Smooth muscle cell (in vitro differentiated cells): Measurements from ENCODE around the gene NUAK2. TPM values are rescaled to one million over a fixed set of nuclear protein-coding genes. Genes with fewer than 3 reads are reported as not detected.

ENCODE experiments used
- DNase-seq: peaks from one replicate; lab custom pipeline; 2025; ENCODE audit not compliant: unreplicated experiment; lab: John Stamatoyannopoulos, UW
- H2AFZ ChIP-seq: fragments of 200-600 bp; sonication (generic); 2 replicates; pipeline ENCODE4 v1.6.0; 2016; ENCODE audit warnings: antibody characterized with exemption, low read depth, mild to moderate bottlenecking
- H3F3A ChIP-seq: fragments of 200-600 bp; sonication (generic); 2 replicates; pipeline ENCODE4 v1.6.0; 2017; ENCODE audit warnings: antibody characterized with exemption, low read depth
- H3K27ac ChIP-seq: fragments of 200-600 bp; sonication (generic); 2 replicates; pipeline ENCODE4 v1.5.1; 2016; ENCODE audit warnings: low read depth, mild to moderate bottlenecking
- H3K27me3 ChIP-seq: fragments of 200-600 bp; sonication (generic); 2 replicates; pipeline ENCODE4 v1.6.1; 2016; ENCODE audit warnings: low read depth, mild to moderate bottlenecking
- H3K36me3 ChIP-seq: fragments of 200-600 bp; sonication (generic); 2 replicates; pipeline ENCODE4 v1.5.1; 2016; ENCODE audit warnings: low read depth
- H3K4me1 ChIP-seq: fragments of 200-600 bp; sonication (generic); 2 replicates; pipeline ENCODE4 v1.5.1; 2016; ENCODE audit warnings: low read depth
- H3K4me2 ChIP-seq: fragments of 200-600 bp; sonication (generic); 2 replicates; pipeline ENCODE4 v1.6.0; 2016; ENCODE audit warnings: mild to moderate bottlenecking
- H3K4me3 ChIP-seq: fragments of 200-600 bp; sonication (generic); 2 replicates; pipeline ENCODE4 v1.5.1; 2016; ENCODE audit warnings: mild to moderate bottlenecking
- H3K79me2 ChIP-seq: fragments of 200-600 bp; sonication (generic); 2 replicates; pipeline ENCODE4 v1.6.0; 2016; ENCODE audit warnings: low read depth, mild to moderate bottlenecking
- H3K9ac ChIP-seq: fragments of 200-600 bp; sonication (generic); 2 replicates; pipeline ENCODE4 v1.6.0; 2016; ENCODE audit warnings: low read depth
- H3K9me3 ChIP-seq: fragments of 200-600 bp; sonication (generic); replicated peaks from 2 replicates; pipeline ENCODE4 v1.5.1; 2016; ENCODE audit warnings: low read depth
- H4K20me1 ChIP-seq: fragments of 200-600 bp; sonication (generic); 2 replicates; pipeline ENCODE4 v1.6.0; 2016; ENCODE audit warnings: low read depth
- CTCF ChIP-seq: fragments of 200-600 bp; sonication (generic); IDR thresholded peaks from 2 replicates; pipeline ENCODE4 v1.5.1; 2017; ENCODE audit warnings: borderline replicate concordance, mild to moderate bottlenecking, antibody characterized with exemption; ENCODE audit not compliant: insufficient read depth, poor library complexity, severe bottlenecking
- WGBS: methylation state at CpG from one replicate; pipeline ENCODE4 v1.1.7; 2016; ENCODE audit warnings: low lambda C conversion rate; 5-methylcytosine and 5-hydroxymethylcytosine counted together
- polyA plus RNA-seq: library from polyadenylated mRNA; unstranded; fragments of >200 nt; fragmentation: Nextera tagmentation; extraction: Ambion mirVana; gene quantifications from 2 replicates; pipeline ENCODE4 v1.2.1, GENCODE V29; 2016
- total RNA-seq: library from RNA; depleted of rRNA; stranded (reverse); fragments of >200 nt; gene quantifications from 2 replicates; pipeline ENCODE4 v1.2.3, GENCODE V29; 2014

NUAK2 gene
- total and polyA plus RNA-seq, 2 experiments from 2014 or later, result 11.3 to 15.8 TPM

- Histone ChIP-seq H3F3A (no peaks in the 10 kb centered on the region), H3K4me2 (no peak overlapping the region), H4K20me1 (no peaks in the 10 kb centered on the region), H3K4me3 (no peak overlapping the region), H3K27me3 (peaks cover 27% of the 10 kb centered on the region), H3K4me1 (peaks cover 14% of the 10 kb centered on the region), H3K27ac (no peak overlapping the region), H3K9ac (no peak overlapping the region), H3K79me2 (no peaks in the 10 kb centered on the region), H3K9me3 (no peaks in the 10 kb centered on the region), H3K36me3 (no peaks in the 10 kb centered on the region), H2AFZ (no peak overlapping the region)
- no peak for TF ChIP-seq CTCF
- DNase-seq, result no peak
- 86% methylated on average over 1 of the region's 1 CpG for WGBS
Measured at GRCh38 chr1:205340676-205341075, 19.1 kb upstream of the NUAK2 start.

GRCh38 chr1:205339717-205340116, 18.2 kb upstream of the NUAK2 start:
- 97% methylated on average over 4 of the region's 4 CpGs for WGBS
- peaks cover 21% of the 10 kb centered on the region for H3K27me3 ChIP-seq

GRCh38 chr1:205339197-205339702, 17.7 kb upstream of the NUAK2 start:
- 94% methylated on average over 21 of the region's 21 CpGs for WGBS
- Histone ChIP-seq H3K4me3 (no peak overlapping the region), H3K79me2 (no peaks in the 10 kb centered on the region), H3K4me2 (no peak overlapping the region), H3K4me1 (peaks cover 11% of the 10 kb centered on the region), H3K27ac (no peak overlapping the region), H3K27me3 (peaks cover 20% of the 10 kb centered on the region), H3K36me3 (no peaks in the 10 kb centered on the region), H2AFZ (no peak overlapping the region), H3K9me3 (no peaks in the 10 kb centered on the region), H4K20me1 (no peaks in the 10 kb centered on the region), H3F3A (no peaks in the 10 kb centered on the region), H3K9ac (no peak overlapping the region)
- TF ChIP-seq CTCF, result no peak
- no peak for DNase-seq

More at GRCh38 chr1:205339717-205340116, 18.2 kb upstream of the NUAK2 start:
- no peak for DNase-seq
- Histone ChIP-seq H3K9me3 (no peaks in the 10 kb centered on the region), H3K79me2 (no peaks in the 10 kb centered on the region), H3K27ac (no peak overlapping the region), H3K36me3 (no peaks in the 10 kb centered on the region), H3K4me2 (no peak overlapping the region), H3F3A (no peaks in the 10 kb centered on the region), H3K4me3 (no peak overlapping the region), H3K9ac (no peak overlapping the region), H3K4me1 (peaks cover 14% of the 10 kb centered on the region), H4K20me1 (no peaks in the 10 kb centered on the region), H2AFZ (no peak overlapping the region)
- TF ChIP-seq CTCF, result no peak

GRCh38 chr1:205338011-205338410, 16.5 kb upstream of the NUAK2 start:
- H3K9me3 ChIP-seq, result no peaks in the 10 kb centered on the region

More at GRCh38 chr1:205338011-205338410, 16.5 kb upstream of the NUAK2 start:
- no peaks in the 10 kb centered on the region for H4K20me1 ChIP-seq
- no peaks in the 10 kb centered on the region for H3F3A ChIP-seq
- H3K36me3 ChIP-seq, result no peaks in the 10 kb centered on the region
- DNase-seq, result no peak
- no peak overlapping the region for H2AFZ ChIP-seq
- H3K9ac ChIP-seq, result no peak overlapping the region
- H3K4me3 ChIP-seq, result no peak overlapping the region
- no peak overlapping the region for H3K4me2 ChIP-seq
- H3K79me2 ChIP-seq, result no peaks in the 10 kb centered on the region
- 74% methylated on average over 7 of the region's 7 CpGs for WGBS
- peaks cover 8% of the 10 kb centered on the region for H3K27me3 ChIP-seq
- H3K27ac ChIP-seq, result no peak overlapping the region
- no peak for TF ChIP-seq CTCF
- H3K4me1 ChIP-seq, result no peaks in the 10 kb centered on the region
